D721Med (cell line): Measurements from ENCODE around the gene KLHL13.
"Not testable (repeated sequence)": the region's sequence is repeated elsewhere in the genome, so short reads cannot be mapped to it uniquely, and the experiment has no call there.

Experiments
- DNase-seq: peaks from one replicate; pipeline ENCODE4 v3.0.0; 2011; ENCODE audit warnings: low spot score; ENCODE audit not compliant: insufficient read length
- FAIRE-seq: peaks from 2 replicates; lab custom pipeline; 2011; peaks lifted over from hg19 to GRCh38; lab: Jason Lieb, UNC
- TF ChIP-seq, protein P1 (sequence below): IDR thresholded peaks from 2 replicates; pipeline ENCODE4 v1.5.1; 2012; ENCODE audit warnings: mild to moderate bottlenecking, control low read depth; ENCODE audit not compliant: insufficient read depth; ENCODE audit errors: missing control alignments

Gene KLHL13

DNA sequence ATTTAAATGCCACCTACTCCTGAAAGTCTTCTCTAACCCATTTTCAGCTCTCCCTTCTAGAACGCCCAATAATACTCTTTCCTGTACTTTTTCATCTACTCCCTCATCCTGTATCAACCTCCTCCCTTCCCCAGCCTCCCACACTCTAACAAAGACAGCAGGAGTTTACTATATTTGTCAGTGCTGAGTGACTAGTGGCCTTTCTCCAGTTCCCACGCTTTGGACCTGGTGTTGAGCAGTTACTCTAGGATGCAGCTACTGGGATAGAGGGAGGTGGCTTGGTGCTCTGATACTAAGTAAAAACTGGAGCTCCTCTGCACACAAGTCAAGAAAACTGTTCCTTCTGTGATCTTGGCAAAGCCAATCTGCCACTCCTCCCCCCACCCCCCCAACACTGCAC lies 36.1 kb upstream of the KLHL13 start:
- TF ChIP-seq, protein P1, sequence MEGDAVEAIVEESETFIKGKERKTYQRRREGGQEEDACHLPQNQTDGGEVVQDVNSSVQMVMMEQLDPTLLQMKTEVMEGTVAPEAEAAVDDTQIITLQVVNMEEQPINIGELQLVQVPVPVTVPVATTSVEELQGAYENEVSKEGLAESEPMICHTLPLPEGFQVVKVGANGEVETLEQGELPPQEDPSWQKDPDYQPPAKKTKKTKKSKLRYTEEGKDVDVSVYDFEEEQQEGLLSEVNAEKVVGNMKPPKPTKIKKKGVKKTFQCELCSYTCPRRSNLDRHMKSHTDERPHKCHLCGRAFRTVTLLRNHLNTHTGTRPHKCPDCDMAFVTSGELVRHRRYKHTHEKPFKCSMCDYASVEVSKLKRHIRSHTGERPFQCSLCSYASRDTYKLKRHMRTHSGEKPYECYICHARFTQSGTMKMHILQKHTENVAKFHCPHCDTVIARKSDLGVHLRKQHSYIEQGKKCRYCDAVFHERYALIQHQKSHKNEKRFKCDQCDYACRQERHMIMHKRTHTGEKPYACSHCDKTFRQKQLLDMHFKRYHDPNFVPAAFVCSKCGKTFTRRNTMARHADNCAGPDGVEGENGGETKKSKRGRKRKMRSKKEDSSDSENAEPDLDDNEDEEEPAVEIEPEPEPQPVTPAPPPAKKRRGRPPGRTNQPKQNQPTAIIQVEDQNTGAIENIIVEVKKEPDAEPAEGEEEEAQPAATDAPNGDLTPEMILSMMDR = no peak
- FAIRE-seq = no peak
- DNase-seq = no peak

DNA sequence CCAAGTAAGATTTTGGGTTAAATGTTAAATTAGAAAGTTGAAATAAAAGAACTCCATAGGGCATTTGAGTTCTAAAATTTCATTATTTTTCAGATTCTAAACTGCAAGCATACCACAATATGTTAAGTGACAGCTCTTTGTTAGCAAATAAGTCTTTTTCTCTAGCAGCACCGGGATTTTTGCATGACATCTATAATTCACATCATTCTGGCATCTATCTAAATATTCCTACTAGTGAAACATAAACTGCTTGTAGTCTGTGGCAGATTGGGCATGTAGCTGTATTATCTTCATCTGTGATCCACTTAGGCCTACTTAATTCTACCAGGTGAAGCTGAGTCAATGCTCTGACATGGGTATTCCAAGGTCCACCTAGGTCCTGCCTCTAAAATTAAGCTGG lies 32.1 kb upstream of the KLHL13 start:
- FAIRE-seq (no peak), DNase-seq (no peak)
- TF ChIP-seq, protein P1 = no peak

DNA sequence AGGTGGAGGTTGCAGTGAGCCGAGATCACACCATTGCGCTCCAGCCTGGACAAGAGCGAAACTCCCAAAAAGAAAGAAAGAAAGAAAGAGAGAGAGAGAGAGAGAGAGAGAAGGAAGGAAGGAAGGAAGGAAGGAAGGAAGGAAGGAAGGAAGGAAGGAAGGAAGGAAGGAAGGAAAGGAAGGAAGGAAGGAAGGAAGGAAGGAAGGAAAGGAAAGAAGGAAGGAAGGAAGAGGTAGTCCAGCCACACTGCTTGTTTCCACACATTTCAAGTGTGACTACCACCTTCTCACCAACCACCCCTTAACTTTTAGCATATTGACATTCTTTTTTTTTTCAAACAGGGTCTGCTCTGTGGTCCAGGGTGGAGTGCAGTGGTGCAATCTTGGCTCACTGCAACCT lies 31.2 kb upstream of the KLHL13 start:
- not testable (repeated sequence) for FAIRE-seq, DNase-seq

DNA sequence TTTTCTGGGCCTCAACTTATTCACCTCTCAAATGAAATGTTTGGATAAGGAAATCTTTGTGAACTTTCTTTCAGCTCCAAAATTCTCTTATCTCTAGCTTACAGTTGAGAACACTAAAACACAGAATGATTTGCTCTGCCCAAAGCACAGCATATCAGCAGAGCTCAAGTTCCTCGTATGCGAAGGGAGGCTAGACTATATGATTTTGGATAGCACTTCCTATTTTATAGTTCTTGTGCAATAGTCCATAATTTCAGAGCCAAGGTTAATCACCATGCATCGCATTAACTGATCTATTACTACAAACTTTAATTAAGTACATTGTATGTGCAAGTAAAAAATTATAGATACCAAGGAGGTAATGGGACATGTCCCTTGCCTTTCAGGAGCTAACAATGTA lies 27.0 kb upstream of the KLHL13 start:
- TF ChIP-seq, protein P1 = no peak
- FAIRE-seq (no peak), DNase-seq (no peak)

DNA sequence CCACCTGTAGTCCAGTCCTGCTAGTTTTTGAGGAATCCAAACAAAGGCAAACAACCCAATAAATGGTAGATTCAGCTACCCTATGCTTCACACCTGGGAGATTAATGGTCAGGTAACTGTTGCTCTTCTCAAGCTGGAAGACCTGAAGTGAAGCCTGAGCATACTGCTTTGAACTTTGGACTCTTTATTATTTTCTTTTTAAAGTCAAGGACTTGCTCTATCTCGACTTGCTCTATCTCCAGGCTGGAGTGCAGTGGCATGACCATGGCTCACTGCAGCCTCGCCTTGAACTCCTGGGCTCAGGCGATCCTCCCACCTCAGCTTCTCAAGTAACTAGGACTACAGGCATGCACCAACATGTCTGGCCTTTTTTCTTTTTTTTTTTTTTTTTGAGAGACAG lies 14.7 kb upstream of the KLHL13 start:
- DNase-seq (no peak), FAIRE-seq (no peak)
- TF ChIP-seq, protein P1 = no peak

DNA sequence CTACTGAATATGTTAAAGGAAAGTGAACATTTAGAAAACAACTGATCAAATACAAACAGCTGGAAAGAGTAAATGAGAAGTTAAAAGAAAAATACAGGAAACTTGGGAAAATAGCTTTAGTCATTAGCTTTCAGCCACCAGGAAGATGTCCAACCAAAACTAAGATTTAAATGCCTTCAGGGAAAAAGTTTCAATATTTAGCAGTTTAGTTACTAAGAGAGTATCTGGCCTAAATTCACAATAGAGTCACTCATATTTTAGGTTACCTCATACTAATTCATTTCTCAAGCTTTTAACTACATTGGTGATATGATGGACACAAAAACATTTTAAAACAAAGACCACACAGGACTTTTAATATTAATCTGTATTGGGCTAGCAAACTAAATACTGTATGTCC lies 13.1 kb upstream of the KLHL13 start:
- TF ChIP-seq, protein P1 = no peak
- no peak for FAIRE-seq
- DNase-seq = no peak

DNA sequence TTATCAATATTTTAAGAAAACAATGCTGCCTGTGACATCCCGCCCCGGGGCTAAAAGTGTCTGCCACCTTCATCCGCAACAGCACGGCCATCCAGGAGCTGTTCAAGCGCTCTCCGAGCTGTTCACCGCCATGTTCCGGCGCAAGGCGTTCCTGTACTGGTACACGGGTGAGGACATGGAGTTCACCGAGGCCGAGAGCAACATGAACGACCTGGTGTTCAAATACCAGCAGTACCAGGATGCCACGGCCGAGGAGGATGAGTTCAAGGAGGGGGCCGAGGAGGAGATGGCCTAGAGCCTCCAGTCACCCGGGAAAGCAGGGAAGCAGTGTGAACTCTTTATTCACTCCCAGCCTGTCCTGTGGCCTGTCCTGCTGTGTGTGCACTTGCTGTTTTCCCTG lies 12.1 kb upstream of the KLHL13 start:
- FAIRE-seq = no peak
- DNase-seq = no peak

DNA sequence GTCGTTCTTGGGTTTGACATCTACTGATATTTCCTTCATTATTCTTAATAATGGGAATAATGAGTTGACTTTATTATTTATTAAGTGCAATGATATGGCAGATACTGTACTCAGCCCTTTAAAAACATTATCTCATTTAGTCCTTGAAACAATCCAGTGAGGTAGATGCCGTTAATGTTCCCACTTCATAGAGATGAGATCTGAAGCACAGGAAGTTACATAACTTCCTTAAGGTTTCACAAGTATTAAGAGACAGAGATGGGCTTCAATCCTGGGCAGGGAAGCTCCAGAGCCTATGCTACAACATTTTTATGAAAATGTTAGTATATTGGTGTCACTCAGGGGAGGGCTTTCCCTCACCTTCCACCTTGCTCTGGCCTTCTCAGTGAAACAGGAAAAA lies 9.7 kb upstream of the KLHL13 start:
- TF ChIP-seq, protein P1 = no peak
- DNase-seq = no peak
- no peak for FAIRE-seq

More for the DNA sequence above, 12.1 kb upstream of the KLHL13 start:
- TF ChIP-seq, protein P1 = no peak

DNA sequence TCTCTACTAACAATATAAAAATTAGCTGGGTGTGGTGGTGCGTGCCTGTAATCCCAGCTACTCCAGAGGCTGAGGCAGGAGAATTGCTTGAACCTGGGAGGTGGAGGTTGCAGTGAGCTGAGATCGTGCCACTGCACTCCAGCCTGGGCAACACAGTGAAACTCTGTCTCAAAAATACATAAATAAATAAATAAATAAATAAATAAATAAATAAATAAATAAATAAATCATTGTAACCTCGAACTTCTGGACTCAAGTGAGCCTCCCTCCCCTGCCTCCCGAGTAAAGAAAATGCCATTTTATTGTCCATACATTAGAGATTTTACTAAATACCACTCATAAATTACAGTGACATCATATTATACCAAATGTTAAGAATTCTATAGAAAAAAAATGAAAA lies 7.6 kb upstream of the KLHL13 start:
- not testable (repeated sequence) for FAIRE-seq, DNase-seq
